Right atrium auricular region (tissue), 2 donors: ENCODE results near the gene EDEM3. TPM values are rescaled to one million over a fixed set of nuclear protein-coding genes. Genes with fewer than 3 reads are reported as not detected.

Source experiments
- DNase-seq: peaks from one replicate; pipeline ENCODE4 v3.0.0-alpha.2; 2019; ENCODE audit warnings: low spot score
- H3K27ac ChIP-seq, 2 donors: fragments of 200-600 bp; sonication (generic); 1 replicate in 1 of 2; 2 replicates in 1 of 2; pipeline ENCODE4 v1.5.1; 2016 to 2019
- H3K27me3 ChIP-seq, 2 donors: fragments of 200-600 bp; sonication (generic); one replicate each; pipeline versions ENCODE4 v1.5.1 to v1.6.0; 2017 to 2019
- H3K36me3 ChIP-seq: fragments of 200-600 bp; sonication (generic); one replicate; pipeline ENCODE4 v1.5.1; 2016
- H3K4me1 ChIP-seq, 2 donors: fragments of 200-600 bp; sonication (generic); one replicate each; pipeline versions ENCODE4 v1.5.1 to v1.6.0; 2017 to 2019
- H3K4me3 ChIP-seq, 2 donors: fragments of 200-600 bp; sonication (generic); 1 replicate in 1 of 2; 2 replicates in 1 of 2; pipeline ENCODE4 v1.5.1; 2017 to 2019; ENCODE audit warnings: mild to moderate bottlenecking in 1 of 2, moderate library complexity in 1 of 2
- H3K9me3 ChIP-seq, 2 donors: fragments of 200-600 bp; sonication (generic); one replicate each; pipeline ENCODE4 v1.5.1; 2019
- CTCF ChIP-seq, 2 donors: fragments of 200-600 bp; sonication (generic); IDR thresholded peaks; one replicate each; pipeline ENCODE4 v1.5.1; 2019; ENCODE audit warnings: antibody characterized with exemption in 2 of 2
- total RNA-seq, 2 donors: library from RNA; depleted of rRNA; stranded (reverse); fragments of >200 nt; gene quantifications; one replicate each; pipeline ENCODE4 v1.1.0, GENCODE V29; 2016

The EDEM3 gene
- total RNA-seq, 2 donors from 2014 or later, result 18.1 to 30.0 TPM

GRCh38 chr1:184800876-184801275 is 46.2 kb upstream of the EDEM3 start:
- H3K36me3 ChIP-seq, result peaks cover 74% of the 10 kb centered on the region
- TF ChIP-seq CTCF (IDR thresholded peaks at IDR 0.05), result no peak
- H3K4me1 ChIP-seq, result no peaks in the 10 kb centered on the region
- no peak overlapping the region for H3K4me3 ChIP-seq
- H3K27me3 ChIP-seq, result no peaks in the 10 kb centered on the region
- H3K9me3 ChIP-seq, result no peaks in the 10 kb centered on the region
- no peak overlapping the region for H3K27ac ChIP-seq
- DNase-seq, result no peak

- no peak overlapping the region for H3K27ac ChIP-seq
- no peak for DNase-seq
- H3K4me1 ChIP-seq, result peaks cover 0 to 21% of the 10 kb centered on the region in 2 donors
- no peaks in the 10 kb centered on the region for H3K9me3 ChIP-seq
- no peak overlapping the region for H3K4me3 ChIP-seq
- H3K36me3 ChIP-seq, result peaks cover 43% of the 10 kb centered on the region
- no peaks in the 10 kb centered on the region for H3K27me3 ChIP-seq
- TF ChIP-seq CTCF (IDR thresholded peaks at IDR 0.05), result no peak
Measured at GRCh38 chr1:184793967-184794366, 39.3 kb upstream of the EDEM3 start.

- no peak for TF ChIP-seq CTCF (IDR thresholded peaks at IDR 0.05)
- peaks cover 35% of the 10 kb centered on the region for H3K36me3 ChIP-seq
Measured at GRCh38 chr1:184792450-184792969, 37.9 kb upstream of the EDEM3 start.

GRCh38 chr1:184791550-184791900 is 36.9 kb upstream of the EDEM3 start:
- Histone ChIP-seq H3K4me1 (peaks cover 0 to 21% of the 10 kb centered on the region in 2 donors), H3K27ac (no peak overlapping the region), H3K9me3 (no peaks in the 10 kb centered on the region), H3K27me3 (no peaks in the 10 kb centered on the region), H3K36me3 (peaks cover 25% of the 10 kb centered on the region), H3K4me3 (no peak overlapping the region)
- DNase-seq, result no peak
- TF ChIP-seq CTCF (IDR thresholded peaks at IDR 0.05), result no peak

More at GRCh38 chr1:184792450-184792969, 37.9 kb upstream of the EDEM3 start:
- Histone ChIP-seq H3K27me3 (no peaks in the 10 kb centered on the region), H3K4me3 (no peak overlapping the region), H3K4me1 (peaks cover 0 to 21% of the 10 kb centered on the region in 2 donors), H3K9me3 (no peaks in the 10 kb centered on the region), H3K27ac (peak overlapping the region; percentile 46 to 61)
- peak; percentile 86 for DNase-seq

GRCh38 chr1:184790642-184791549 is 36.2 kb upstream of the EDEM3 start:
- Histone ChIP-seq H3K27ac (no peak overlapping the region), H3K9me3 (no peaks in the 10 kb centered on the region), H3K27me3 (no peaks in the 10 kb centered on the region), H3K36me3 (peaks cover 19% of the 10 kb centered on the region), H3K4me3 (no peak overlapping the region), H3K4me1 (peaks cover 0 to 21% of the 10 kb centered on the region in 2 donors)
- no peak for TF ChIP-seq CTCF (IDR thresholded peaks at IDR 0.05)
- DNase-seq, result no peak
